ENCODE measurements around the gene ACVR1C. TPM values are rescaled to one million over a fixed set of nuclear protein-coding genes. Genes with fewer than 3 reads are reported as not detected.

ACVR1C gene
- total RNA-seq, 4 donors from 2014 or later, result 47.1 to 120 (median 57.1) TPM

- no peak for TF ChIP-seq CTCF (IDR thresholded peaks at IDR 0.05; ENCODE audit: low read depth)
These were observed 118.9 kb downstream of the ACVR1C start for GRCh38 chr2:157509744-157510143.

- TF ChIP-seq CTCF (IDR thresholded peaks at IDR 0.05; ENCODE audit: low read depth), result no peak
These were observed 120.0 kb downstream of the ACVR1C start for GRCh38 chr2:157508676-157509075.

- TF ChIP-seq CTCF (IDR thresholded peaks at IDR 0.05; ENCODE audit: low read depth), result no peak
These were observed 122.1 kb downstream of the ACVR1C start for GRCh38 chr2:157506586-157506985.

- TF ChIP-seq CTCF (IDR thresholded peaks at IDR 0.05; ENCODE audit: low read depth), result no peak
These were observed 124.0 kb downstream of the ACVR1C start for GRCh38 chr2:157504623-157505022.

GRCh38 chr2:157501026-157501425, 127.6 kb downstream of the ACVR1C start:
- TF ChIP-seq CTCF (IDR thresholded peaks at IDR 0.05; ENCODE audit: low read depth), result no peak

- TF ChIP-seq CTCF (IDR thresholded peaks at IDR 0.05; ENCODE audit: low read depth), result no peak
These were observed 128.3 kb downstream of the ACVR1C start for GRCh38 chr2:157500334-157500733.

DNA sequence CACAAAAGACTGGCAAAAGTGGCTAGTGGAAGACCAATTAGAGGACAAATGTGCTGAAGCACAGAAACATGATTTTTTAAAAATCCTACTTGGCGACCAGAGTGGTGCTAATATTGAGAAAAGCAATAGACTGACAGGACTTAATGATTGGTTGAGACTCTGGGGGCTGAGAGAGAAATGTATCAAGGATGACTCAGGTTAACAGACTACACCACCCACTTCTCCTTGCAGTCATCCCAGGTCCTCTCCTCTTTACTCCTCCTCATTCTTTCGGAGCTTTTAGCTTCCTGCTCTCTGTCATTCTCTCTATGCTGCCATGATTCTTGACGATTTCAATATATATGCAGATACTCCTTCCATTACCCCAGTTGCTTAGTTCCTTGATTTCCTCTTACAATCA, 130.2 kb downstream of the ACVR1C start:
- no peak for TF ChIP-seq CTCF (IDR thresholded peaks at IDR 0.05; ENCODE audit: low read depth)

Data from subcutaneous adipose tissue (tissue), 4 donors.